Gastrocnemius medialis (tissue), 4 donors: ENCODE results near the gene RORB. TPM values are rescaled to one million over a fixed set of nuclear protein-coding genes. Genes with fewer than 3 reads are reported as not detected.
"Not testable (repeated sequence)": the region's sequence is repeated elsewhere in the genome, so short reads cannot be mapped to it uniquely, and the experiment has no call there.

Source experiments
- ATAC-seq, 2 donors: fragments of 150-250 bp; one replicate each; pipeline ENCODE4 v1.9.1; 2016
- DNase-seq, 2 donors: peaks; one replicate each; pipeline ENCODE4 v3.0.0-alpha.2; 2019
- H3K27ac ChIP-seq, 4 donors: fragments of 200-600 bp; sonication (generic); 1 replicate in 1 of 4; 2 replicates in 3 of 4; pipeline ENCODE4 v1.5.1; 2016 to 2018; ENCODE audit warnings: mild to moderate bottlenecking in 2 of 4, moderate library complexity in 1 of 4
- H3K27me3 ChIP-seq, 3 donors: fragments of 200-600 bp; sonication (generic) in 2 of 3; 1 replicate in 1 of 3; 2 replicates in 2 of 3; pipeline versions ENCODE4 v1.5.1 to v1.6.0; 2016 to 2019; ENCODE audit warnings: mild to moderate bottlenecking in 1 of 3, moderate library complexity in 1 of 3
- H3K36me3 ChIP-seq, 2 donors: fragments of 200-600 bp; sonication (generic) in 1 of 2; one replicate each; pipeline ENCODE4 v1.5.1; 2017 to 2018
- H3K4me1 ChIP-seq, 2 donors: fragments of 200-600 bp; sonication (generic) in 1 of 2; one replicate each; pipeline ENCODE4 v1.5.1; 2016 to 2017; ENCODE audit warnings: mild to moderate bottlenecking in 2 of 2
- H3K4me3 ChIP-seq, 4 donors: fragments of 200-600 bp; sonication (generic) in 3 of 4; 1 replicate in 1 of 4; 2 replicates in 3 of 4; pipeline ENCODE4 v1.5.1; 2016 to 2019; ENCODE audit warnings: mild to moderate bottlenecking in 2 of 4
- H3K9me3 ChIP-seq, 3 donors: fragments of 200-600 bp; sonication (generic) in 2 of 3; 1 replicate in 1 of 3; 2 replicates in 2 of 3; pipeline ENCODE4 v1.5.1; 2016 to 2019
- CTCF ChIP-seq, 5 experiments: fragments of 450-650 bp in 3 of 5; fragments of 200-600 bp in 2 of 5; sonication (generic) in 2 of 5; IDR thresholded peaks in 4 of 5; conservative IDR thresholded peaks in 1 of 5; 1 replicate in 4 of 5; 2 replicates in 1 of 5; pipeline ENCODE4 v1.5.1; 2016 to 2019; ENCODE audit warnings: antibody characterized with exemption in 5 of 5, mild to moderate bottlenecking in 3 of 5, moderate library complexity in 3 of 5
- POLR2A ChIP-seq, 2 donors: fragments of 450-650 bp; IDR thresholded peaks; one replicate each; pipeline ENCODE4 v1.6.1; 2017; ENCODE audit warnings: antibody characterized with exemption in 2 of 2, mild to moderate bottlenecking in 2 of 2, moderate library complexity in 2 of 2
- in situ Hi-C, 4 donors: fragments of 200-750 bp; cut with MboI; loops; one replicate each; pipeline versions ENCODE4 v1.15.0 to v1.8.0; 2017; ENCODE audit warnings: low sequenced_read_pairs in 4 of 4
- intact Hi-C: fragments of 100-400 bp; cut with DNase I; formaldehyde crosslinking; loops from one replicate; pipeline ENCODE4 v1.15.1; 2023; ENCODE audit warnings: low total_unique reads
- total RNA-seq, 4 donors: library from RNA; depleted of rRNA; stranded (reverse); fragments of >200 nt; gene quantifications; one replicate each; pipeline versions ENCODE4 v1.1.0 to v1.2.3, GENCODE V29; 2016

The RORB gene
- total RNA-seq, 4 donors from 2014 or later: 0.10 TPM; not detected in 3

- no peaks in the 10 kb centered on the region for H3K36me3 ChIP-seq
- H3K27me3 ChIP-seq: no peaks in the 10 kb centered on the region
- no peaks in the 10 kb centered on the region for H3K9me3 ChIP-seq
- H3K27ac ChIP-seq: no peak overlapping the region
- no peak for DNase-seq
- H3K4me1 ChIP-seq: no peaks in the 10 kb centered on the region
- intact Hi-C loops (no loop called here), in situ Hi-C loops (no loop called here)
- no peak for ATAC-seq
- H3K4me3 ChIP-seq: no peak overlapping the region
- no peak for TF ChIP-seq CTCF (IDR thresholded peaks at IDR 0.05 in 4 of 5, conservative IDR thresholded peaks at IDR 0.05 in 1 of 5)
- no peak for TF ChIP-seq POLR2A (IDR thresholded peaks at IDR 0.05)
These were observed 29.1 kb downstream of the RORB start for GRCh38 chr9:74526215-74526614.

GRCh38 chr9:74527718-74528117 is 30.6 kb downstream of the RORB start:
- Histone ChIP-seq H3K4me1 (no peaks in the 10 kb centered on the region), H3K27me3 (no peaks in the 10 kb centered on the region)
- intact Hi-C loops: no loop called here

GRCh38 chr9:74528207-74528606 is 31.1 kb downstream of the RORB start:
- DNase-seq (no peak), ATAC-seq (no peak)
- Histone ChIP-seq H3K27ac (no peak overlapping the region), H3K27me3 (no peaks in the 10 kb centered on the region), H3K4me1 (no peaks in the 10 kb centered on the region), H3K9me3 (no peaks in the 10 kb centered on the region), H3K4me3 (no peak overlapping the region), H3K36me3 (no peaks in the 10 kb centered on the region)
- intact Hi-C loops: no loop called here
- in situ Hi-C loops: no loop called here
- TF ChIP-seq CTCF (IDR thresholded peaks at IDR 0.05 in 4 of 5, conservative IDR thresholded peaks at IDR 0.05 in 1 of 5) (no peak), POLR2A (IDR thresholded peaks at IDR 0.05) (no peak)

More at GRCh38 chr9:74527718-74528117, 30.6 kb downstream of the RORB start:
- H3K27ac ChIP-seq: no peak overlapping the region
- DNase-seq (no peak), ATAC-seq (no peak)
- H3K4me3 ChIP-seq: no peak overlapping the region
- TF ChIP-seq POLR2A (IDR thresholded peaks at IDR 0.05) (no peak), CTCF (IDR thresholded peaks at IDR 0.05 in 4 of 5, conservative IDR thresholded peaks at IDR 0.05 in 1 of 5) (no peak)
- in situ Hi-C loops: no loop called here
- no peaks in the 10 kb centered on the region for H3K9me3 ChIP-seq
- no peaks in the 10 kb centered on the region for H3K36me3 ChIP-seq

GRCh38 chr9:74530458-74530857 is 33.3 kb downstream of the RORB start:
- H3K4me3 ChIP-seq, H3K9me3 ChIP-seq, H3K27me3 ChIP-seq, H3K36me3 ChIP-seq, intact Hi-C loops, DNase-seq, H3K27ac ChIP-seq, in situ Hi-C loops, H3K4me1 ChIP-seq, ATAC-seq: not testable (repeated sequence)

- H3K9me3 ChIP-seq: no peaks in the 10 kb centered on the region
- H3K27ac ChIP-seq: no peak overlapping the region
- no peaks in the 10 kb centered on the region for H3K27me3 ChIP-seq
- no peak overlapping the region for H3K4me3 ChIP-seq
- no peak for TF ChIP-seq POLR2A (IDR thresholded peaks at IDR 0.05)
- no peak for TF ChIP-seq CTCF (IDR thresholded peaks at IDR 0.05 in 4 of 5, conservative IDR thresholded peaks at IDR 0.05 in 1 of 5)
- in situ Hi-C loops (no loop called here), intact Hi-C loops (no loop called here)
- DNase-seq: no peak
- no peaks in the 10 kb centered on the region for H3K36me3 ChIP-seq
- ATAC-seq: no peak
- H3K4me1 ChIP-seq: no peaks in the 10 kb centered on the region
These were observed 36.1 kb downstream of the RORB start for GRCh38 chr9:74533253-74533652.
